Transverse colon (tissue), 4 donors: ENCODE data around the gene CADM2. TPM values are rescaled to one million over a fixed set of nuclear protein-coding genes. Genes with fewer than 3 reads are reported as not detected.
A peak's percentile ranks its signal among the peaks of the same experiment; 100 is the strongest.

Experiments
- DNase-seq: peaks from one replicate; pipeline ENCODE4 v3.0.0-alpha.2; 2019
- H3K27ac ChIP-seq, 4 donors: fragments of 200-600 bp; sonication (generic); 2 replicates each; pipeline ENCODE4 v1.5.1; 2016 to 2018; ENCODE audit warnings: inconsistent platforms in 4 of 4
- H3K27me3 ChIP-seq: fragments of 200-600 bp; sonication (generic); 2 replicates; pipeline ENCODE4 v1.5.1; 2017; ENCODE audit warnings: inconsistent platforms
- H3K36me3 ChIP-seq, 4 donors: fragments of 200-600 bp; sonication (generic); 2 replicates each; pipeline ENCODE4 v1.5.1; 2017 to 2019; ENCODE audit warnings: inconsistent platforms in 4 of 4
- H3K4me1 ChIP-seq, 4 donors: fragments of 200-600 bp; sonication (generic); 2 replicates each; pipeline ENCODE4 v1.5.1; 2017 to 2020; ENCODE audit warnings: inconsistent platforms in 4 of 4
- H3K4me3 ChIP-seq, 4 donors: fragments of 200-600 bp; sonication (generic); 1 replicate in 1 of 4; 2 replicates in 3 of 4; pipeline versions ENCODE4 v1.5.1 to v1.6.1; 2017 to 2019; ENCODE audit warnings: inconsistent platforms in 4 of 4
- H3K9me3 ChIP-seq, 2 donors: fragments of 200-600 bp; sonication (generic); 2 replicates each; pipeline ENCODE4 v1.5.1; 2017 to 2019; ENCODE audit warnings: inconsistent platforms in 2 of 2
- CTCF ChIP-seq, 5 experiments: fragments of 200-600 bp in 3 of 5; fragments of 450-650 bp in 2 of 5; sonication (generic) in 3 of 5; IDR thresholded peaks; 1 replicate in 2 of 5; 2 replicates in 3 of 5; pipeline ENCODE4 v1.5.1; 2016 to 2017; ENCODE audit warnings: antibody characterized with exemption in 5 of 5, inconsistent platforms in 3 of 5, mild to moderate bottlenecking in 2 of 5, moderate library complexity in 1 of 5
- EP300 ChIP-seq: sonication (generic); formaldehyde crosslinking; IDR thresholded peaks from one replicate; pipeline ENCODE4 v1.6.1; 2017; ENCODE audit warnings: antibody characterized with exemption, low read depth
- POLR2A ChIP-seq: fragments of 450-650 bp; IDR thresholded peaks from one replicate; pipeline ENCODE4 v1.6.1; 2016; ENCODE audit warnings: antibody characterized with exemption, mild to moderate bottlenecking, moderate library complexity
- POLR2AphosphoS5 ChIP-seq, 3 donors: sonication (generic); formaldehyde crosslinking; IDR thresholded peaks; one replicate each; pipeline ENCODE4 v1.6.1; 2016; ENCODE audit warnings: antibody characterized with exemption in 3 of 3
- WGBS, 2 donors: methylation state at CpG; one replicate each; pipeline ENCODE4 v1.1.5; 2018; ENCODE audit warnings: low coverage in 1 of 2; 5-methylcytosine and 5-hydroxymethylcytosine counted together
- in situ Hi-C, 4 donors: fragments of 200-750 bp; cut with MboI; loops; one replicate each; pipeline versions ENCODE4 v1.15.0 to v1.15.1; 2017; ENCODE audit warnings: low sequenced_read_pairs in 3 of 4, low pct_ligation_motif_present in 1 of 4, low pct_unique_long_range_greater_than_20kb in 1 of 4
- intact Hi-C: fragments of 100-400 bp; cut with DNase I; formaldehyde crosslinking; loops from one replicate; pipeline ENCODE4 v1.15.1; 2023; ENCODE audit warnings: low total_unique reads
- total RNA-seq, 4 donors: library from RNA; depleted of rRNA; stranded (reverse); fragments of >200 nt; gene quantifications; one replicate each; pipeline ENCODE4 v1.1.0, GENCODE V29; 2016

Gene CADM2
- total RNA-seq, 4 donors from 2014 or later, result 2.2 to 21.3 (median 4.5) TPM

- TF ChIP-seq POLR2AphosphoS5 (IDR thresholded peaks at IDR 0.05) (no peak), EP300 (no peak), POLR2A (no peak), CTCF (IDR thresholded peaks at IDR 0.05) (no peak)
- Histone ChIP-seq H3K36me3 (no peaks in the 10 kb centered on the region), H3K27ac (no peak overlapping the region), H3K4me1 (no peaks in the 10 kb centered on the region), H3K9me3 (no peaks in the 10 kb centered on the region), H3K4me3 (no peak overlapping the region), H3K27me3 (no peaks in the 10 kb centered on the region)
- no peak for DNase-seq
- in situ Hi-C loops (no loop called here), intact Hi-C loops (no loop called here)
- WGBS, 2 donors, result 70 to 82% methylated on average over 4 of the region's 4 CpGs
Observed at GRCh38 chr3:84943379-84943778, 15.4 kb upstream of the CADM2 start.

- intact Hi-C loops (no loop called here), in situ Hi-C loops (no loop called here)
- 0 to 7% methylated on average over 1 of the region's 1 CpG for WGBS, 2 donors
Observed at GRCh38 chr3:84946240-84946639, 12.5 kb upstream of the CADM2 start.

GRCh38 chr3:84959470-84960271 is 882 bp downstream of the CADM2 start:
- Histone ChIP-seq H3K4me1 (peaks cover 10 to 14% (median 12%) of the 10 kb centered on the region in 4 donors), H3K9me3 (no peaks in the 10 kb centered on the region), H3K36me3 (no peaks in the 10 kb centered on the region), H3K4me3 (peak overlapping the region; percentile 36 to 55 (median 42)), H3K27ac (no peak overlapping the region), H3K27me3 (peaks cover 50% of the 10 kb centered on the region)
- in situ Hi-C loops, result no loop called here
- WGBS, 2 donors, result 3 to 13% methylated on average over 15 to 40 of the region's 40 CpGs
- no peak for DNase-seq
- TF ChIP-seq CTCF (IDR thresholded peaks at IDR 0.05) (no peak), POLR2AphosphoS5 (IDR thresholded peaks at IDR 0.05) (no peak), POLR2A (no peak), EP300 (no peak)
- intact Hi-C loops, result loop anchor here (5.0 kb wide), 1 partner anchor 1403 kb away; no protein-coding TSS in a partner anchor

More at GRCh38 chr3:84946240-84946639, 12.5 kb upstream of the CADM2 start:
- Histone ChIP-seq H3K4me1 (no peaks in the 10 kb centered on the region), H3K27ac (no peak overlapping the region), H3K27me3 (no peaks in the 10 kb centered on the region), H3K9me3 (no peaks in the 10 kb centered on the region), H3K4me3 (no peak overlapping the region), H3K36me3 (no peaks in the 10 kb centered on the region)
- no peak for DNase-seq
- no peak for TF ChIP-seq CTCF (IDR thresholded peaks at IDR 0.05)
- TF ChIP-seq POLR2AphosphoS5 (IDR thresholded peaks at IDR 0.05), result no peak
- no peak for TF ChIP-seq EP300
- no peak for TF ChIP-seq POLR2A

GRCh38 chr3:84960581-84960980 is 1.8 kb downstream of the CADM2 start:
- Histone ChIP-seq H3K4me3 (no peak overlapping the region), H3K27ac (no peak overlapping the region), H3K4me1 (peaks cover 10 to 14% (median 12%) of the 10 kb centered on the region in 4 donors), H3K27me3 (peaks cover 50% of the 10 kb centered on the region), H3K36me3 (no peaks in the 10 kb centered on the region), H3K9me3 (no peaks in the 10 kb centered on the region)
- TF ChIP-seq POLR2AphosphoS5 (IDR thresholded peaks at IDR 0.05) (no peak), POLR2A (no peak), CTCF (IDR thresholded peaks at IDR 0.05) (no peak), EP300 (no peak)
- in situ Hi-C loops, result no loop called here
- DNase-seq, result no peak
- WGBS, 2 donors, result 20 to 23% methylated on average over 12 of the region's 12 CpGs
- intact Hi-C loops, result loop anchor here (5.0 kb wide), 1 partner anchor 1402 kb away; no protein-coding TSS in a partner anchor
